Coronary artery (tissue), 2 donors: ENCODE measurements around the gene SCML1.

ENCODE experiments used
- DNase-seq: peaks from one replicate; pipeline ENCODE4 v3.0.0-alpha.2; 2017; ENCODE audit warnings: low spot score
- H3K27ac ChIP-seq, 2 donors: fragments of 200-600 bp; sonication (generic); one replicate each; pipeline ENCODE4 v1.5.1; 2016 to 2019
- H3K4me3 ChIP-seq: fragments of 200-600 bp; sonication (generic); 2 replicates; pipeline ENCODE4 v1.5.1; 2016; ENCODE audit warnings: mild to moderate bottlenecking, moderate library complexity
- TF ChIP-seq, protein P1 (sequence below): fragments of 200-600 bp; sonication (generic); IDR thresholded peaks from one replicate; pipeline ENCODE4 v1.5.1; 2019; ENCODE audit warnings: antibody characterized with exemption

SCML1 gene

DNA sequence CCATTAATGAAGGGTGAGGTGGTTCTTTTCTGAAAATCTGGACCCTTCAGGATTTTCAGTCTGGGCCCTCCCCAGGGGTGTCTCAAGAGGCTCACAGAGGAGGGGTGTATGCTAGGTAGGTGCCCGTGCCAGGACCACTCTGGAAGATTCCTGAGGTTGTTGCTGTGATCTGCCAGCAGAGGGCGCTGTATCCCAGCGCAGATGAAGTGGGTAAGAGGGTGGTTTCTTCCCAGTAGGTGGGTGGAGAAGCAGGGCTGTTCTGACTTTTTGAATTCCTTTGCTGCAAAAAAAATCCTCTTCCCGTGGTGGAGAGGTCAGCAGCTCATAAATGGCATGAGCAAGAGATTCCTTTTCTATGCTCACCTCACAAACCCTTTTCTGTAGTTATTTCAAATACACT, 51.1 kb downstream of the SCML1 start:
- Histone ChIP-seq H3K4me3 (no peak overlapping the region), H3K27ac (no peak overlapping the region)
- TF ChIP-seq, protein P1, sequence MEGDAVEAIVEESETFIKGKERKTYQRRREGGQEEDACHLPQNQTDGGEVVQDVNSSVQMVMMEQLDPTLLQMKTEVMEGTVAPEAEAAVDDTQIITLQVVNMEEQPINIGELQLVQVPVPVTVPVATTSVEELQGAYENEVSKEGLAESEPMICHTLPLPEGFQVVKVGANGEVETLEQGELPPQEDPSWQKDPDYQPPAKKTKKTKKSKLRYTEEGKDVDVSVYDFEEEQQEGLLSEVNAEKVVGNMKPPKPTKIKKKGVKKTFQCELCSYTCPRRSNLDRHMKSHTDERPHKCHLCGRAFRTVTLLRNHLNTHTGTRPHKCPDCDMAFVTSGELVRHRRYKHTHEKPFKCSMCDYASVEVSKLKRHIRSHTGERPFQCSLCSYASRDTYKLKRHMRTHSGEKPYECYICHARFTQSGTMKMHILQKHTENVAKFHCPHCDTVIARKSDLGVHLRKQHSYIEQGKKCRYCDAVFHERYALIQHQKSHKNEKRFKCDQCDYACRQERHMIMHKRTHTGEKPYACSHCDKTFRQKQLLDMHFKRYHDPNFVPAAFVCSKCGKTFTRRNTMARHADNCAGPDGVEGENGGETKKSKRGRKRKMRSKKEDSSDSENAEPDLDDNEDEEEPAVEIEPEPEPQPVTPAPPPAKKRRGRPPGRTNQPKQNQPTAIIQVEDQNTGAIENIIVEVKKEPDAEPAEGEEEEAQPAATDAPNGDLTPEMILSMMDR: peak; percentile 70
- no peak for DNase-seq

DNA sequence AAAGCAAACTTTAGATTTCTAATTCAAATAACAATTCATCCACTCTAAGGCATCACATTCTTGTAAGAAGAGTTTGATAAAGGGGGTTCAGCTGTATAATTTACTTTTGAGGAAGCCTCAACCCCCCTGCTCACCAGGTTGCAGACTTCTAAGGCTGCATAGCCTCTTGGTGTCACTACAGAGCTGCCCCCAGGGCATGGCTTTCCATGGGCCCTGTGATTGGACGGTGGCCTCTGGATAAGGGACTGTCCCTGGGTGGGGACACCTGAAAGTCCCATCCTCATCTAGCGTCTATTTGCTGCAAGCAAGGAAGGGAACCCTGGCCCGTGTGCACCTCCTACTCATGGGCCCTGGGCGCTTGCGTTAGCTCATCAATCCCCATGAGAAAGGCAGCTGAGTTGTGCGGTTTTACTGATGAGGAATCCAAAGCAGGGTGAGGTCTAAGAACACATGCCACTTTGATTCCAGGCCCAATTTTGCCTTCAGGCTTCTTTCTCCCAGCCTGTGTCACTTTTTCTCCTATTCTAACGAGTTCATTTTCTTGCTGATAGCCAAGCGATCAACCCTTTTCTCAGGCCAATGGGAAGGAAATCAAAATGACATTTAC, 51.8 kb downstream of the SCML1 start:
- TF ChIP-seq, protein P1: no peak
- Histone ChIP-seq H3K27ac (no peak overlapping the region), H3K4me3 (no peak overlapping the region)
- DNase-seq: no peak

DNA sequence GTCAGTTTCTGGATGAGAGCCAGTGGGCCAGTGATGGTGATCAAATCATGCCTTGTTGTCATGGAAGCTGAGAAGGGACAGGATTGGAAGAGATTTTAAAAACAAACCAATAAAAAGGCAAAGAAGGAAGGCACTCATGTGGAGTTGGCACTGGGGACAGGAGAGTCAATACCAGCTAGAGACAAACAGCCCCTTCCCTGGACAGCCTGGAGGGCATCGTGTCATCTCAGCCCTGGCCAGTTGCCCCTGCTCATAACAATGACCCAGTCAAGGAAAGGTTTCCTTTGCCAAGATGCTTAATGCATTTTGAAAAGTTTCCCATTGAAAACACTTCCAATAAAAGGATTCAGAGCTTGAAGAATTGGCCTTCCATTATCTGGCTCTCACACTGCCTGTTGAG, 55.5 kb downstream of the SCML1 start:
- TF ChIP-seq, protein P1: no peak
- DNase-seq: no peak
- H3K27ac ChIP-seq: no peak overlapping the region
- no peak overlapping the region for H3K4me3 ChIP-seq

DNA sequence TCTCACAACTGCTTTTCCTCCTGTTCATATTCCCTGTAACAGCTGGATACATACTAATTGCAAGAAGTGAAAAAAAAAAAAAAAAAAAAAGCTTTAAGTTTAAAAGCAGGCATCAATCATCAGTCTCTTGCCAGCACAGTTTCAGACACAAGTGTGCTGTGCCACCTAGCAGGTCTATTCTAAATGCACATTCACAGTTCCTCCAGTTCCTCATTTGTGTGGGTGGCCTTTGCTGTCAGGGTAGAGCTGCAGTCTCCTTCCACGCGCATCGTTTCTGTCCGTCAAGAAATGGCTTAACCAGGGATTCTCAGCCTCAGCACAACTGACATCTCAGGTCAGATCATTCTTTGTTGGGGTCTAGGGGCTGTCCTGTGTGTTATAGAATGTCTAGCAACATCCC, 61.6 kb downstream of the SCML1 start:
- TF ChIP-seq, protein P1: no peak
- Histone ChIP-seq H3K27ac (no peak overlapping the region), H3K4me3 (no peak overlapping the region)
- no peak for DNase-seq

DNA sequence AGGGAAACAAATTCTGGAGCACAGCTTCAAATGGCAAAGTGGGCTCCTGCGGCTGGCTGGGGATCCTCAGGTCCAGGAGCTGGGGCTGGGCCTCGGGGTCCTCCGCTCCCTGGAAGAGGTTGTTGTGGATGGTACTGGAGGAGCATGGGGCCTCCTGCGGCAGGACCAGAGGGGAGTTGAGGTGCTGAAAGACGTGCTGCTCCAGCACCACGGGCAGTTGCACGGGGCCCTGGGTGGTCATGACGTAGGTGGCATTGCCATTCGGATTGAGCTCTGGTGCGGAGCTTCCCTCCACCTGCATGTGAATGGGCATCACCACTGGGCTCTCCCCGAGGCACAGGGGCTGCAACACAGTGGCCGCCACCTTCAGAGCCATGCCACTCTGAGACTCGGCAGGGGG, 64.1 kb downstream of the SCML1 start:
- TF ChIP-seq, protein P1: no peak
- DNase-seq: no peak

DNA sequence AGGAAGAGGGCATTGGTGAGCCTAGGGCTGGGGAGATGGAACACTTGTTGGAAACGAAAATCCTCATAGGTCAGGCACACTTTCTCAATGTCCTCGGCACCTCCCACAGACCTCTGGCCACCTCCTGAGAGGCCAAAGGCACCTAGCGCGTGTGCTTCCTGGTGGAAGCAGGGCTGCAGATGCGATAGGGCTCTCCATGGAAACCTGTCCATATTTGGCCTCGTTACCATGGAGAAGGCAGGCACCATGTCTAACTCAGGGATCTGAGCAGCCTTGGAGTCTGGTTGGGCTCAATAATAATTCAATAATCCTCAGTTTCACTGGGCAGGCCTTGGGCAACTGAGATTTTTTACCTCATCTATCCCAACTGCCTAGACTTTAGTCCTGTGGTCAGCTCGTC, 65.5 kb downstream of the SCML1 start:
- no peak overlapping the region for H3K4me3 ChIP-seq
- no peak overlapping the region for H3K27ac ChIP-seq
- TF ChIP-seq, protein P1: no peak
- DNase-seq: no peak

More for the DNA sequence above, 64.1 kb downstream of the SCML1 start:
- Histone ChIP-seq H3K27ac (no peak overlapping the region), H3K4me3 (no peak overlapping the region)

DNA sequence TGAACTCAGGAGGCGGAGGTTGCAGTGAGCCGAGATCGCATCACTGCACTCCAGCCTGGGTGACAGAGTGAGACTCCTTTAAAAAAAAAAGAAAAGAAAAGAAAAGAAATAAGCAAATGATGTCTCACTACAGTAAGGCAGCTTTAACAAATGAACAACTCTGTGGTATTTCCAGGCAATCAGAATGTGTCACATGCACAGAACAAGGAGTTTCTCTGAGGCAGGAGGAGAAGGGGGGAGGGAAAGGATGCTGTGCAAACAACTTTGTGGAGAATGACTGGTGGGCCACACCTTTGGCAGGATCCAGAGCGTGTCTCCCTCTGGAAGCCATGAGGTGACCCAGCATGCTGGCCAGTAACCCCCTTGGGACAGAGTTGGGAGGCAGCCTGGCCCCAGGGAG, 66.2 kb downstream of the SCML1 start:
- DNase-seq: no peak
- TF ChIP-seq, protein P1: no peak
- Histone ChIP-seq H3K4me3 (no peak overlapping the region), H3K27ac (no peak overlapping the region)
